Stimulated activated CD8-positive, alpha-beta memory T cell treated with anti-CD3 and anti-CD28 coated beads, Interleukin-15, amount 100 ng/mL, for 48 hours (primary cell): Measurements from ENCODE around the gene CNNM3.

ENCODE experiments used
- DNase-seq, 2 donors: peaks; one replicate each; pipeline ENCODE4 v3.0.0-alpha.2; 2020; ENCODE audit warnings: low read depth in 2 of 2

Gene CNNM3

DNA sequence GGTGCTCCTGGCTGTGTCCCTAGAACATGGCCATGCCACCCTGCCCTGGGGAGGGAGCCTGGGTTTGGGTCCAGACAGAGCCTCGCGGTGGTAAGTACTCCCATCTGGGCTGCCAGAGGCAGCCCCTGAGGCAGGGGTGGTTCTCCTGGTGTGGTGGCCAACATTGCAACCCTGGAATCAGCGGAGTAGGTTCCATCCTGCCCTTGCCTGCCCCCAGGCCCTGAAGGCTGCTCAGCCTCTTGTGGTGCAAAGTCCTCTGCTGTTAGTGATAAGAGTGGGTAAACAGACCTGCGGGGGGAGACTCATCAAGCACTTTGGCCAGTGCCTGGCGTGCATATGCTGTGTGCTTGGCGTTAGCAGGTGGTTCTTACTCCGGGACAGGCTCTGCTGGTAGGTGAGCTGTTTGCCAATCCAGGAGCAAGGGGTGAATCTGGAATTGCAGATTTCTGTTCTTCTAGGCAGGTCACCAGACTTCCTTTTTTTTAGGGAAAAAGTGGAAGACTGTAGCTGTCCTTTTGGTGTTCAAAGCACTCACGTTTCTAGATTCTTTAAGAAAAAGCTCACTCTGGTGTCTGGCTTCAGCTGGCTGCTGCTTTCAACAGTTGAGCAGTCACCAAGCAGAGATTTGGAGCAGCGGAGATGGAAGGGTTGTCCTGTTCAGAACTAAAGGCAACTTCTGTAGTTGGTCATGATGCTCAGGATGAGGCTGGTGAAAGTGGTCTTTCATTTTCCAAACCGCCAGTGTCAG, 3.2 kb downstream of the CNNM3 start:
- DNase-seq: no peak

- no peak for DNase-seq
Observed at GRCh38 chr2:96819876-96820511, 3.9 kb downstream of the CNNM3 start.

DNA sequence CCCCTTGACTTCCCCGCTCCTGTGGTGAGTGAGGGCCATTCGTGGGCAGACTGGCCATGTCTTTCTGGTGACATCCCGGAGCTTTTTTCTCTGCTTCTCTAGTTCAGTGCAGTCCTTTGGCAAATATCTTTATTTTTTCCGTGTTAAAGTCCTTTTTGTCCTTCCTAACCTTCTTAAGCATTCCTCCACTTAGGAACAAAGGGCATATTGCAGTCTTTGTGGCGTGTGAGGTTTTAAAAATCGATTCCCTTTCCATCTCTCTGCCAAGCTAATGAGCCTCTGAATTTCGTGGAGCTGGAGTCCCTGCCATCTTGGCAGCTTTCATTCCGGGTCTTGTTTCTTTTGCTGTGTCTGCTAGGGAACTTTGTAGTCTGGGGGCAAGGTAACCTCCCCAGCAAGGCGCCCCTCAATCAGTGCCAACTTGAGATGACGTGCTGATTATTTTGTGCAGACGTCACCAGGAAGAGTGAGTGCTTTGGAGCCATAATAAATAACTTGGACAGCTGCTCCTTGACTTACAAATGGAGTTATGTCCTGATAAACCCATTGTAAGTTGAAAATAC, 5.1 kb downstream of the CNNM3 start:
- DNase-seq: no peak

GRCh38 chr2:96822786-96823185, 6.7 kb downstream of the CNNM3 start:
- no peak for DNase-seq

DNA sequence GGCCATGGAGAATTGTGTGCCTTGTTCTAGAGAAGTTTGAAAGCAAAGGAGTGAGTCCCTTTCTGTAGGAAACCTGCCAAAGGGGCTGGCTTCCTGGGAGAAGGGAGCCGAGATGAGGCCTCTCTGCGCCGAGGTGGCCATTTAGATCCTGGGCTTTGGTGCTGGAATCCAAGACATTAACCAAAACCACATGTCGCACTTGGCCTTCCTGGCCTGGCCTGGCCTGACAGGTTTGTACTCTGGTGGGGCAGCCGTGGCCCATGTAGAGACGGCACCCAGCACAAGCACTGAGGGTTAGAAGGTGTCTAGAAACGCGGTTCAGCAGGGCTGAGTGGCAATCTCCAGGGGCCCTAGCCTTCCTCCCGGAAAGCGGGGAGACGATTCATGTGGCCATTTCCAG, 7.1 kb downstream of the CNNM3 start:
- DNase-seq: no peak

GRCh38 chr2:96824079-96824870, 8.2 kb downstream of the CNNM3 start:
- DNase-seq: no peak

DNA sequence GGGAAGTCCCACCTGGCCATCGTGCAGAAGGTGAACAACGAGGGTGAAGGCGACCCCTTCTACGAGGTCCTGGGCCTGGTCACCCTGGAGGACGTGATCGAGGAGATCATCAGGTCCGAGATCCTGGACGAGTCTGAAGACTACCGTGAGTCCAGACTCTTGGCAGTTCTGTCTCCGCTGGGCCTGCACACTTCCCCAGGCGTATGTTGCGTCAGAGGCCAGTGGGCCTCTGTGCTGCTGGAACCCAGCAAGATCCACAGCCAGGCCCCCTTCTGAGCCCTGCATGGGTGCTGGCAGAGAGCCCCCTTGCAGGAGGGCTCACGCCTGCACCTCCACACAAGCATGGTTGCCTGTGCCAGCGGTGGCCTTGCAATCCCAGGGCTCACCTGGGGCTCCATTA, 9.0 kb downstream of the CNNM3 start:
- no peak for DNase-seq

DNA sequence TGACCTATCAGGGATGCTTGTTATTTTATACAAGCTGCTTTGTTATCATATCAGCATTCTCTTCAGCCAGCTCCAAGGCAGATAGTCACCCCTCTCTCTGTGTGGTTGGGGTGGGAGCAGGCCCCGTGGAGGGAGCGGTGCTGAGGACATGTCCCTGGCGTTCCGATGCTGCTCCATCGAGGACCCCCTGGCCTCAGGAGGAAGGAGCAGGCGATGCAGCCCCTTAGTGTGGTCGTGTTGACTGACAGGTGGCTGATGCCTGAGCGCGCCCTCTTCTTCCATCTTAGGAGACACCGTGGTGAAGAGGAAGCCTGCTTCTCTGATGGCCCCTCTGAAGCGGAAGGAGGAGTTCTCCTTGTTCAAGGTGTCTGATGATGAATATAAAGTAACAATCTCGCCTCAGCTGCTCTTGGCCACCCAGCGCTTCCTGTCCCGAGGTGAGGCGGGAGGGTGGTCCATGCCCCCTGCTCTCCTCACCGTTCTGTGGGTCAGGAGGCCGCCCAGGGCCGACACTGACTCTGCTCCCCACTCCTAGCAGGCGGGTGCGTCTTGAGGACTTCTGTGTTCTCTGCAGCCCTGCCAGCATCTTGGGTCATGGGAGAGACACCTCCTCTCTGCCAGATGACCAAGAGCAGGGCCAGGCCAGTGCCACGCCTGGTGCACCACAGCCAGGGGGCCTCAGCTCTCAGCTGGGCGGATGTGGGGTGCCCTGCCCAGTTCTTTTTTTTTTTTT, 10.6 kb downstream of the CNNM3 start:
- no peak for DNase-seq

- no peak for DNase-seq
Observed at GRCh38 chr2:96828436-96828835, 12.4 kb downstream of the CNNM3 start.

DNA sequence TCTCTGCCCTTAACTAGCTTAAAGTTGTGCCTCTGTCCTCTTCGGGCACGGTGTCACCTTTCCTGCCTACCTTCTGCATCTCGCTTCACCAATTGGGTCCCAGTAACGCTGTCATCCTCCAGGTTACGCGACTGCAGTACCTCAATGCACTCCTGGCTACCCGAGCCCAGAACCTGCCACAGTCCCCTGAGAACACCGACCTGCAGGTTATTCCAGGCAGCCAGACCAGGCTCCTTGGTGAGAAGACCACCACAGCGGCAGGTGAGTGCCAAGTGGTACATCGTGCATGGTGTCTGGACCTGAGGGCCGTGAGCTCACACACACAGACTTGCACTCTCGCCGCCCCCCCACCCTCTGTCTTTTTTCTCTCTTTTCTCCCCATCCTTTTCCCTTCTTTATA, 12.8 kb downstream of the CNNM3 start:
- DNase-seq: no peak

DNA sequence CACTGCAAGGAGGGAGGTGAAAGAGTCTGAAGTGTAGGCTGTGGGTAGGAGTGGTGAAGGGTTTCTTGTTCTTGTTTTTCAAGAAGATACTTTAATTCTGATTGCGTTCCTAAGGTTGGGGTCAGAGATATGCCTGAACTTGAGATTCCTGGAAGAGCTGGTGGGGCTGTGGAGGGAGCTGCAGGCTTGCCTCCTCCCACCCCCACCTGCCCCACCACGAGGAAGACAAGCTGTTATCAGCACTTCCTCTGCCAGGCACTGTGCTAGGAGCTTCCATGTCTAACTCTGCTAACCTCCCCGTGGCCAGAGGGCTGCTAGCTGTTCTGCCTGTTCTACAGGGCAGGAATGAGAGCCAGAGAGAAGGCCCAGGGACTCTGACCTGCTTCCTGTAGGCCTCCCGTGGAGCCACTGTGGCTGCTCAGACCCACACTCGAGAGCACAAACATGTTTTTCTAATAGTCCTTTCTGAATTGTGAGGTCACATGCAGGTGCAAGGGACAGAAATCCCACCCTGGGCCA, 14.0 kb downstream of the CNNM3 start:
- no peak for DNase-seq

DNA sequence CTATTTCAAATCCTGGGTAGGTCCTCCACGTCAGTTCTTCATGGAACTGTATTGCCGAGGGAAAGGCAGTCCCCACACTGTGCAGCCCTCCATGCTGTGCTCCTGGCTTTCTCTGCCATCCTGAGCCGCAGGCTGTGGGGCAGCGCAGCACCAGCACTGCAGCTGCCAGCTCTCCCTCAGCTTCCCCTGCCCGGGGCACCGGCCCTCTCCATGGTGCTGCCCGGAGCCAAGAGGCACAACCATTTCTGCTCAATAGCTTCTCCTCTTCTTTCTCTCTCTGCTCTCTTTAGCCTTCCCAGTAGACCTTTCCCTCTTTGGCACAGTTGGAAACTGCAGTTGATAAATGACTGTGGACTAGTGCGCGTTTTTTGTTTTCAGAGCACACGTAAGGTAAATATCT, 15.6 kb downstream of the CNNM3 start:
- no peak for DNase-seq

DNA sequence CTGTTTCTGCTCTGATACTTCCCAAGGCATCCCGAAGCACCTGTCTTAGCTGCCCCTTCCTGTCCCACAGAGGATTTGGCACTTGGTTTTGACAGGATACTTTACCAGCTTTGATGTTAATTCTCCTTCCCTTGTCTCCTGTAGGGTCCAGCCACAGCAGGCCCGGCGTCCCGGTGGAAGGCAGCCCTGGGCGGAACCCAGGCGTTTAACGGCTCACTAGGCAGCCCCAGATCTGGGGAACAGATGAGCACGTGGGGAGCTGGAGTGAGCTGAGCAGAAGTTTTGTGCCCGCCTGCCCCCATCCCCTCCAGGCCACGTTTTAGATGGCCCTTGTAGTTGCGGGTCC, 16.3 kb downstream of the CNNM3 start:
- no peak for DNase-seq

DNA sequence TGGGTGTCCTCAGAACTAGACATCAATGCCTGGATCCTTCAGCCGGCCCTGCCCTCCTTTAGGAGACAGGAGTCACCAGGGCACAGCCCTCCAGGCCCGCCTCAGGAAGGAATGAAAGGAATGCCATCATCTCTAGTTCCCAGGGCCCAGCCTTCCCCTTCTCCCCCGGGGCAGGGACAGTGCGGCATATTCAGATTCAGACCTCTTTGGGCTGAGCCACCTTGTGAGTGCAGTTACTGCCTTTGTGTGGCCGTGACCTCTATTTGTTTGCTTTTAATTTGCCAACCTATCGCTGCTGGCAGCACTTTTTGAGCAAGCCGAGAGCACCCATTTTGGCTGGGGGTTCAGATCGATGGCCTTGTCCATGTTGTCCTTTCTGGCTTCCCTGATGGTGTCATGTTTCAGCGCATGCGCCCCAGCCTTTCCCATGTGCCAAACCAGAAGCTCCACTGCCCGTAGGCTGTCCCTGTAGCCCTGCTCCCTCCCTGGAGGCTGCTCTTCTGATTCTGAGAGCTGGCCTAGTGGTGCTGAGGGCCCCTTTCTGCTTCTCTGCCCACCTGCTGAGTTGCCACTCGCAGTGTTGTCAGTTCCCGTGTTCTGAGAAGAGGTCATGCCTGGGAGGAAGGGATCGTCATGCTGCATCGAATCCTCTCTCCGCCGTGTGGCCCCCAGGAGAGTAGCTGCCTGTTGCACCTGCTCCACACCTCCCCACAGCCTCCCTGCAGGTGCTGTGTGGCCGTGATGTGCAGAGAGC, 16.9 kb downstream of the CNNM3 start:
- DNase-seq: no peak

DNA sequence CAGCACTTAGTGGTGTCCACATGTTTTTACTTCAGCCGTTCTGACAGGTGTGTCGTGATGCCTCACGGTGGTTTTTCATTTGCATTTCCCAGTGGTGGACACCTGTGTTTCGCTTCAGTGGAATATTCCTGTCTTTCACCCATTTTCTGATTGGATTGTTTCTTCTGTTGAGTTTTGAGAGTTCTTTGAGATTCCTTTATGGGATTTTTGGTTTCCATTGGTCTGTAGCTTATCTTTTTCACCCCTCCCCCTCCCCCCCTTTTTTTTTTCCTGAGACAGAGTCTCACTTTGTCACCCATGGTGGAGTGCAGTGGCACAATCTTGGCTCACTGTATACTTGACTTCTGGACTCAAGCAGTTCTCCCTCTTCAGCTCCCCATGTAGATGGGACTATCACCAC, 19.8 kb downstream of the CNNM3 start:
- no peak for DNase-seq

DNA sequence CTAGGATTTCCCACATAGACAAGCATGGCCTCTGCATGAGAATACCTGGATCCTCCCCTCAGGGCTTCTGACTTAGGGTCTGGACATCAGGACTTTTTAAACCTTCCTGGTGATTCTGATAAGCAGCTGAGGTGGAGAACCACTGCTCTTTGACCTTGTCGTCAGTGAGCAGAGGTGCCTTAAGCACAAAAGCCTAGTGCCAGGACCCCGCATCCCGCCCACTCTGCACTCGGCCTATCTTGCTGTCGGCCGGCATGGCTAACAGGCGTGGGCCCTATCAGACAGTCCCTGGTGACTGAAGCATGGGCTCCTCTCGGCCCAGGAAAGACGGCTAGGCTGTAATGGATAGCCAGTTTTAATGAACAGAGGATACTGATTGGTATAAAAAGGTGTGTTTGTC, 21.5 kb downstream of the CNNM3 start:
- DNase-seq: no peak

DNA sequence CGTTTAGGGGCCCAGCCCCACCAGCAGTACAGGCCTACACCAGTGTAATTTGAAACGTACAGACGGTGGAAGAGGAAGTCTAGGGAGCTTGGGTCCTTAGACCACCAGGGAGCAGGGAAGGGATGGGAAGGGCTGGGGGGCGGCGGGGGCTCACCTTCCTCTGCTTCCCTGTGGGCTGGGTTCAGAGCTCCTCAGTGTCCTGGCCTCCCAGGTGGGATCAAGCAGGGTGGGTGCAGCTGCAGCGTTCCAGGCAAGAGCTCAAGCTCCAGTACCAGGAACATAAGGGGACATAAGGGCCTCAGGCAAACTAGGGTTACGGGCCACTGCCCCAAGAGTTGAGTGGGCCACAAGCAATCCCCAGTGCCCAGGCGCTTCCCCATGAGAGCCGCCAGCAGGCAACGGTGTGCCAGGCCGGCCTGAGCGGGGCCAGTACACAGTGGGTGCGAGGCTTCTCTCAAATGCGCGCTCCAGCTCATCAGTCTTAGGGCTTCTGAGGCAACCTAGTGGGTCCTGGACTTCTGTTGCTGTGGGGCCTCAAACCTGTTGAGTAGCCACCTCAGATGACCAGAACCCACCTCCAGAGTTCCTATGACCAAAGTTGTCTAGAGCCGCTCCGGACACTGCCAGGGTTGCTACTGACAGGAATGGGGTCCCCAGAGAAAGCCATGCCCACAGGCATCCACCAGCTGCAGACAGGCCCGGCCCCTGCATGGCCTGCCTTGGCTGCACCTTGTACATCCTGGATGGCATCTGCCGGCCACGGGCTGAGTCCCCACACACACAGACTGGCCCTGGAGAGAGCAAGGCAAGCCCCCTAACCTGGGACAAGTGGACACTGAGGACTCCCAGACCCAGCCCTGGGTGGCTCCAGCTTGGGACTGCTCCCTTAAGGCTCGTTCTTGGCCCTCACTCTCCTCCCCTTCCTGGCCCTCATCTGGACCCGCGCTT, 22.6 kb downstream of the CNNM3 start:
- no peak for DNase-seq

- peak; percentile 66 to 71 for DNase-seq
Observed at GRCh38 chr2:96839293-96839874, 23.3 kb downstream of the CNNM3 start.
